A549 (cell line): ENCODE results near the gene MS4A6A.

Experiments
- CEBPB ChIP-seq, 2 experiments: fragments of >200 bp in 1 of 2; sonication (Bioruptor Twin) in 1 of 2; formaldehyde crosslinking in 1 of 2; IDR thresholded peaks; 2 replicates each; pipeline ENCODE4 v1.6.1; 2012 to 2016
- CHD4 ChIP-seq: fragments of 200-600 bp; sonication (generic); IDR thresholded peaks from 2 replicates; pipeline ENCODE4 v1.6.1; 2016; ENCODE audit warnings: antibody characterized with exemption, mild to moderate bottlenecking, borderline replicate concordance
- CTCF ChIP-seq: fragments of >200 bp; sonication (Bioruptor Twin); formaldehyde crosslinking; IDR thresholded peaks from 3 replicates; pipeline ENCODE4 v1.5.1; 2016
- EP300 ChIP-seq, 2 experiments: fragments of >200 bp; sonication (Bioruptor Twin); formaldehyde crosslinking; IDR thresholded peaks; 2 replicates in 1 of 2; 3 replicates in 1 of 2; pipeline ENCODE4 v1.6.1; 2016 to 2017
- HES2 ChIP-seq: fragments of >200 bp; sonication (Bioruptor Twin); formaldehyde crosslinking; IDR thresholded peaks from 2 replicates; pipeline ENCODE4 v1.6.1; 2016
- JUN ChIP-seq, 2 experiments: fragments of >200 bp; sonication (Bioruptor Twin); formaldehyde crosslinking; IDR thresholded peaks; 2 replicates in 1 of 2; 3 replicates in 1 of 2; pipeline ENCODE4 v1.6.1; 2016 to 2017
- NPAS2 ChIP-seq: fragments of 250-450 bp; sonication (Bioruptor Pico); IDR thresholded peaks from 2 replicates; pipeline ENCODE4 v1.8.0; 2022; ENCODE audit warnings: mild to moderate bottlenecking, moderate library complexity, borderline replicate concordance
- POLR2A ChIP-seq: IDR thresholded peaks from 2 replicates; pipeline ENCODE4 v1.6.1; 2012; ENCODE audit warnings: mild to moderate bottlenecking, low read length
- RFX5 ChIP-seq: fragments of 450-650 bp; IDR thresholded peaks from 2 replicates; pipeline ENCODE4 v1.7.1; 2014; ENCODE audit warnings: antibody characterized with exemption, mild to moderate bottlenecking, moderate library complexity
- USF2 ChIP-seq: fragments of 450-650 bp; IDR thresholded peaks from 2 replicates; pipeline ENCODE4 v1.6.1; 2014; ENCODE audit warnings: antibody characterized with exemption

- TF ChIP-seq CEBPB (IDR thresholded peaks at IDR 0.05) (no peak), EP300 (IDR thresholded peaks at IDR 0.05) (no peak), CTCF (no peak), POLR2A (no peak), NPAS2 (CRISPR knock-in tag) (no peak), USF2 (no peak), JUN (IDR thresholded peaks at IDR 0.05) (no peak), CHD4 (no peak), HES2 (no peak), RFX5 (no peak)
These were observed 21.1 kb downstream of the MS4A6A start for GRCh38 chr11:60161766-60162165.
